Body of pancreas (tissue), 4 donors: Measurements from ENCODE around the gene PKIB. TPM values are rescaled to one million over a fixed set of nuclear protein-coding genes. Genes with fewer than 3 reads are reported as not detected.
A peak's percentile ranks its signal among the peaks of the same experiment; 100 is the strongest.

ENCODE experiments used
- ATAC-seq: fragments of 150-250 bp; one replicate; pipeline ENCODE4 v1.9.1; 2016
- DNase-seq, 4 donors: peaks; one replicate each; pipeline ENCODE4 v3.0.0-alpha.2; 2019
- H3K27ac ChIP-seq, 4 donors: fragments of 200-600 bp; sonication (generic); 1 replicate in 3 of 4; 2 replicates in 1 of 4; pipeline versions ENCODE4 v1.5.1 to v1.6.1; 2016 to 2019; ENCODE audit warnings: mild to moderate bottlenecking in 1 of 4, mixed read lengths in 1 of 4, moderate library complexity in 1 of 4
- H3K27me3 ChIP-seq, 2 donors: fragments of 200-600 bp; sonication (generic); one replicate each; pipeline ENCODE4 v1.6.0; 2016; ENCODE audit warnings: mild to moderate bottlenecking in 1 of 2
- H3K36me3 ChIP-seq, 2 donors: fragments of 200-600 bp; sonication (generic); replicated peaks in 1 of 2; 2 replicates each; pipeline ENCODE4 v1.5.1; 2016; ENCODE audit warnings: low read depth in 2 of 2; ENCODE audit not compliant: insufficient read depth in 1 of 2
- H3K4me1 ChIP-seq: fragments of 200-600 bp; sonication (generic); one replicate; pipeline ENCODE4 v1.6.0; 2016
- H3K4me3 ChIP-seq, 2 donors: fragments of 200-600 bp; sonication (generic); 1 replicate in 1 of 2; 2 replicates in 1 of 2; pipeline ENCODE4 v1.5.1; 2016 to 2019
- H3K9me3 ChIP-seq, 3 donors: fragments of 200-600 bp; sonication (generic); 1 replicate in 2 of 3; 2 replicates in 1 of 3; pipeline ENCODE4 v1.5.1; 2016
- CTCF ChIP-seq, 7 experiments: fragments of 450-650 bp in 4 of 7; fragments of 200-600 bp in 3 of 7; sonication (generic) in 3 of 7; IDR thresholded peaks; one replicate each; pipeline ENCODE4 v1.5.1; 2016 to 2019; ENCODE audit warnings: antibody characterized with exemption in 7 of 7
- POLR2A ChIP-seq, 3 donors: fragments of 450-650 bp; IDR thresholded peaks; one replicate each; pipeline ENCODE4 v1.6.1; 2016; ENCODE audit warnings: antibody characterized with exemption in 3 of 3, mild to moderate bottlenecking in 2 of 3
- WGBS, 2 donors: methylation state at CpG; one replicate each; pipeline ENCODE4 v1.1.5; 2017; 5-methylcytosine and 5-hydroxymethylcytosine counted together
- intact Hi-C: fragments of 100-400 bp; cut with DNase I; formaldehyde crosslinking; loops from one replicate; pipeline ENCODE4 v1.15.1; 2023
- total RNA-seq, 2 donors: library from RNA; depleted of rRNA; stranded (reverse); fragments of >200 nt; gene quantifications; one replicate each; pipeline ENCODE4 v1.1.0, GENCODE V29; 2016

The PKIB gene
- total RNA-seq, 2 donors from 2014 or later, result 13.0 TPM; not detected in 1

- no peaks in the 10 kb centered on the region for H3K9me3 ChIP-seq
- H3K4me3 ChIP-seq, result no peak overlapping the region
- no peaks in the 10 kb centered on the region for H3K36me3 ChIP-seq
- no peaks in the 10 kb centered on the region for H3K27me3 ChIP-seq
- no peak overlapping the region for H3K27ac ChIP-seq
- ATAC-seq (no peak), DNase-seq (no peak)
- peaks cover 4% of the 10 kb centered on the region for H3K4me1 ChIP-seq
- 88 to 92% methylated on average over 2 of the region's 2 CpGs for WGBS, 2 donors
- no peak for TF ChIP-seq CTCF (IDR thresholded peaks at IDR 0.05)
- TF ChIP-seq POLR2A (IDR thresholded peaks at IDR 0.05), result no peak
- intact Hi-C loops, result no loop called here
Measured at GRCh38 chr6:122652431-122652830, 42.2 kb downstream of the PKIB start.

- DNase-seq (no peak), ATAC-seq (no peak)
- Histone ChIP-seq H3K36me3 (no peaks in the 10 kb centered on the region), H3K27me3 (no peaks in the 10 kb centered on the region), H3K4me3 (no peak overlapping the region), H3K4me1 (peaks cover 8% of the 10 kb centered on the region), H3K9me3 (no peaks in the 10 kb centered on the region), H3K27ac (no peak overlapping the region)
- intact Hi-C loops, result no loop called here
- WGBS, 2 donors, result 62 to 88% methylated on average over 2 of the region's 2 CpGs
- no peak for TF ChIP-seq POLR2A (IDR thresholded peaks at IDR 0.05)
- no peak for TF ChIP-seq CTCF (IDR thresholded peaks at IDR 0.05)
Measured at GRCh38 chr6:122653094-122653493, 42.9 kb downstream of the PKIB start.

- Histone ChIP-seq H3K27ac (no peak overlapping the region), H3K4me1 (peaks cover 8% of the 10 kb centered on the region), H3K9me3 (no peaks in the 10 kb centered on the region), H3K4me3 (no peak overlapping the region), H3K36me3 (no peaks in the 10 kb centered on the region), H3K27me3 (no peaks in the 10 kb centered on the region)
- no peak for TF ChIP-seq POLR2A (IDR thresholded peaks at IDR 0.05)
- 84 to 95% methylated on average over 2 of the region's 2 CpGs for WGBS, 2 donors
- intact Hi-C loops, result no loop called here
- DNase-seq (no peak), ATAC-seq (no peak)
Measured at GRCh38 chr6:122654012-122654411, 43.8 kb downstream of the PKIB start.

GRCh38 chr6:122657601-122658000, 47.4 kb downstream of the PKIB start:
- H3K9me3 ChIP-seq, result no peaks in the 10 kb centered on the region
- intact Hi-C loops, result no loop called here
- TF ChIP-seq CTCF (IDR thresholded peaks at IDR 0.05), result no peak
- TF ChIP-seq POLR2A (IDR thresholded peaks at IDR 0.05), result no peak
- peak; percentile 33 for ATAC-seq
- no peaks in the 10 kb centered on the region for H3K27me3 ChIP-seq
- H3K36me3 ChIP-seq, result no peaks in the 10 kb centered on the region
- H3K4me3 ChIP-seq, result no peak overlapping the region
- H3K4me1 ChIP-seq, result peaks cover 8% of the 10 kb centered on the region
- 14 to 21% methylated on average over 1 of the region's 1 CpG for WGBS, 2 donors
- DNase-seq, result no peak
- H3K27ac ChIP-seq, result no peak overlapping the region

- Histone ChIP-seq H3K4me1 (peaks cover 8% of the 10 kb centered on the region), H3K27me3 (no peaks in the 10 kb centered on the region), H3K4me3 (no peak overlapping the region), H3K9me3 (no peaks in the 10 kb centered on the region), H3K36me3 (no peaks in the 10 kb centered on the region), H3K27ac (no peak overlapping the region)
- WGBS, 2 donors, result 50 to 54% methylated on average over 3 of the region's 3 CpGs
- no peak for ATAC-seq
- no peak for DNase-seq
- intact Hi-C loops, result no loop called here
- TF ChIP-seq POLR2A (IDR thresholded peaks at IDR 0.05), result no peak
- no peak for TF ChIP-seq CTCF (IDR thresholded peaks at IDR 0.05)
Measured at GRCh38 chr6:122660296-122660695, 50.1 kb downstream of the PKIB start.
